HG03558 (cell line): ENCODE measurements around the gene MKLN1.
A peak's percentile ranks its signal among the peaks of the same experiment; 100 is the strongest.
"Not testable (repeated sequence)": the region's sequence is repeated elsewhere in the genome, so short reads cannot be mapped to it uniquely, and the experiment has no call there.

Experiments used
- ATAC-seq: cut with Tn5 transposase; IDR thresholded peaks from one replicate; pipeline ENCODE4 v1.9.1; 2021; ENCODE audit warnings: moderate number of reproducible peaks; ENCODE audit not compliant: unreplicated experiment; ENCODE audit errors: extremely low read depth

The MKLN1 gene

GRCh38 chr7:131327626-131328376, at the start of gene MKLN1:
TSS of gene MKLN1 (plus strand) at chr7:131327876. CDS start at chr7:131327900, 24 bp downstream.
- peak; percentile 61 for ATAC-seq

- no peak for ATAC-seq
Measured at GRCh38 chr7:131279044-131279443, 48.6 kb upstream of the MKLN1 start.

GRCh38 chr7:131281266-131282048, 46.2 kb upstream of the MKLN1 start:
- ATAC-seq: no peak

- no peak for ATAC-seq
Measured at GRCh38 chr7:131284702-131285419, 42.8 kb upstream of the MKLN1 start.

GRCh38 chr7:131285556-131285955, 42.1 kb upstream of the MKLN1 start:
- no peak for ATAC-seq

GRCh38 chr7:131288450-131288849, 39.2 kb upstream of the MKLN1 start:
- ATAC-seq: no peak

- no peak for ATAC-seq
Measured at GRCh38 chr7:131289051-131289450, 38.6 kb upstream of the MKLN1 start.

- ATAC-seq: no peak
Measured at GRCh38 chr7:131292141-131292905, 35.4 kb upstream of the MKLN1 start.

- no peak for ATAC-seq
Measured at GRCh38 chr7:131293018-131293417, 34.7 kb upstream of the MKLN1 start.

GRCh38 chr7:131294553-131294952, 33.1 kb upstream of the MKLN1 start:
- no peak for ATAC-seq

GRCh38 chr7:131298608-131298992, 29.1 kb upstream of the MKLN1 start:
- no peak for ATAC-seq

GRCh38 chr7:131299074-131299473, 28.6 kb upstream of the MKLN1 start:
- no peak for ATAC-seq

- ATAC-seq: no peak
Measured at GRCh38 chr7:131300078-131300477, 27.6 kb upstream of the MKLN1 start.

GRCh38 chr7:131300572-131301466, 26.9 kb upstream of the MKLN1 start:
- no peak for ATAC-seq

- no peak for ATAC-seq
Measured at GRCh38 chr7:131302446-131302845, 25.2 kb upstream of the MKLN1 start.

- no peak for ATAC-seq
Measured at GRCh38 chr7:131302876-131303707, 24.6 kb upstream of the MKLN1 start.

- no peak for ATAC-seq
Measured at GRCh38 chr7:131305152-131305551, 22.5 kb upstream of the MKLN1 start.

GRCh38 chr7:131306041-131306440, 21.6 kb upstream of the MKLN1 start:
- ATAC-seq: not testable (repeated sequence)
